ENCODE data around the gene RRAGC.

- no peak for TF ChIP-seq OSR1 (CRISPR knock-in tag; IDR thresholded peaks at IDR 0.05)
- TF ChIP-seq RARB (CRISPR knock-in tag; IDR thresholded peaks at IDR 0.05): no peak
- no peak for TF ChIP-seq ZFP3 (CRISPR knock-in tag; IDR thresholded peaks at IDR 0.05)
- no peak for TF ChIP-seq GLIS3 (CRISPR knock-in tag; IDR thresholded peaks at IDR 0.05)
- TF ChIP-seq ZNF8 (CRISPR knock-in tag; IDR thresholded peaks at IDR 0.05): no peak
- no peak for TF ChIP-seq CREB5 (CRISPR knock-in tag; IDR thresholded peaks at IDR 0.05; ENCODE audit: low read depth)
Observed at GRCh38 chr1:38814984-38815464, 44.5 kb downstream of the RRAGC start.
